SK-N-SH treated with all-trans-retinoic acid at 6 μM for 48 hours (cell line): ENCODE results near the gene GPR132.
"Not testable (repeated sequence)": the region's sequence is repeated elsewhere in the genome, so short reads cannot be mapped to it uniquely, and the experiment has no call there.

Experiments used
- ATAC-seq: fragments of 200-7000 bp; cut with Tn5 transposase; 3 replicates; pipeline ENCODE4 v1.9.1; 2020; ENCODE audit warnings: mild to moderate bottlenecking, moderate library complexity
- ARNTL ChIP-seq: fragments of 450-650 bp; formaldehyde crosslinking; IDR thresholded peaks from 2 replicates; pipeline ENCODE4 v1.5.0; 2020; ENCODE audit warnings: low read depth, mild to moderate bottlenecking, moderate library complexity, borderline replicate concordance
- BACH2 ChIP-seq: fragments of 250-450 bp; sonication (Bioruptor Pico); IDR thresholded peaks from 2 replicates; pipeline ENCODE4 v1.9.0; 2021; ENCODE audit warnings: mild to moderate bottlenecking, borderline replicate concordance
- CREB5 ChIP-seq: fragments of 250-450 bp; sonication (Bioruptor Pico); IDR thresholded peaks from 2 replicates; pipeline ENCODE4 v1.5.1; 2020; ENCODE audit warnings: low read depth, mild to moderate bottlenecking, moderate library complexity
- CSDC2 ChIP-seq: fragments of 250-450 bp; sonication (Bioruptor Pico); IDR thresholded peaks from 2 replicates; pipeline ENCODE4 v1.5.0; 2020; ENCODE audit warnings: mild to moderate bottlenecking, moderate library complexity
- ESRRG ChIP-seq: fragments of 250-450 bp; sonication (Bioruptor Pico); IDR thresholded peaks from 2 replicates; pipeline ENCODE4 v1.6.1; 2021; ENCODE audit warnings: mild to moderate bottlenecking
- GLIS3 ChIP-seq: fragments of 250-450 bp; sonication (Bioruptor Pico); IDR thresholded peaks from 2 replicates; pipeline ENCODE4 v1.5.0; 2020; ENCODE audit warnings: mild to moderate bottlenecking, moderate library complexity
- ISL1 ChIP-seq: fragments of 250-450 bp; sonication (Bioruptor Pico); IDR thresholded peaks from 2 replicates; pipeline ENCODE4 v2.1.2; 2022; ENCODE audit warnings: mild to moderate bottlenecking, moderate library complexity
- PPARA ChIP-seq: fragments of 250-450 bp; sonication (Bioruptor Pico); IDR thresholded peaks from 2 replicates; pipeline ENCODE4 v1.5.0; 2020; ENCODE audit warnings: mild to moderate bottlenecking, borderline replicate concordance
- RARB ChIP-seq: fragments of 250-450 bp; sonication (Bioruptor Pico); IDR thresholded peaks from 2 replicates; pipeline ENCODE4 v1.8.0; 2021; ENCODE audit warnings: mild to moderate bottlenecking, moderate library complexity
- SNAI2 ChIP-seq: fragments of 250-450 bp; sonication (Bioruptor Pico); IDR thresholded peaks from 2 replicates; pipeline ENCODE4 v1.5.0; 2020; ENCODE audit warnings: mild to moderate bottlenecking, moderate library complexity
- TCF4 ChIP-seq: fragments of 250-450 bp; sonication (Bioruptor Pico); IDR thresholded peaks from 2 replicates; pipeline ENCODE4 v1.8.0; 2021; ENCODE audit warnings: mild to moderate bottlenecking, moderate library complexity, borderline replicate concordance
- TOX ChIP-seq: fragments of 250-450 bp; sonication (Bioruptor Pico); IDR thresholded peaks from 2 replicates; pipeline ENCODE4 v1.8.0; 2021; ENCODE audit warnings: mild to moderate bottlenecking, moderate library complexity, borderline replicate concordance
- ZC3H10 ChIP-seq: fragments of 250-450 bp; sonication (Bioruptor Pico); IDR thresholded peaks from 2 replicates; pipeline ENCODE4 v1.5.1; 2021; ENCODE audit warnings: mild to moderate bottlenecking, moderate library complexity
- ZFP3 ChIP-seq: fragments of 250-450 bp; sonication (Bioruptor Pico); IDR thresholded peaks from 2 replicates; pipeline ENCODE4 v1.5.0; 2020; ENCODE audit warnings: mild to moderate bottlenecking, moderate library complexity
- ZNF565 ChIP-seq: fragments of 450-650 bp; formaldehyde crosslinking; conservative IDR thresholded peaks from 2 replicates; pipeline ENCODE4 v1.5.0; 2020; ENCODE audit warnings: low read depth, mild to moderate bottlenecking, moderate library complexity
- ZNF70 ChIP-seq: fragments of 450-650 bp; formaldehyde crosslinking; IDR thresholded peaks from 2 replicates; pipeline ENCODE4 v1.5.0; 2020; ENCODE audit warnings: mild to moderate bottlenecking, moderate library complexity
- ZNF8 ChIP-seq: fragments of 450-650 bp; formaldehyde crosslinking; IDR thresholded peaks from 2 replicates; pipeline ENCODE4 v1.5.0; 2020; ENCODE audit warnings: mild to moderate bottlenecking, moderate library complexity
- TF ChIP-seq, protein P1 (sequence below): fragments of 250-450 bp; sonication (Bioruptor Pico); IDR thresholded peaks from 2 replicates; pipeline ENCODE4 v1.5.1; 2021; ENCODE audit warnings: mild to moderate bottlenecking, moderate library complexity
- TF ChIP-seq, protein P2 (sequence below): fragments of 250-450 bp; sonication (Bioruptor Pico); IDR thresholded peaks from 2 replicates; pipeline ENCODE4 v1.5.0; 2020; ENCODE audit warnings: mild to moderate bottlenecking, moderate library complexity
- TF ChIP-seq, protein P3 (sequence below): fragments of 250-450 bp; sonication (Bioruptor Pico); IDR thresholded peaks from 2 replicates; pipeline ENCODE4 v1.8.0; 2020; ENCODE audit warnings: mild to moderate bottlenecking, moderate library complexity, borderline replicate concordance
- TF ChIP-seq, protein P4 (sequence below): fragments of 250-450 bp; sonication (Bioruptor Pico); IDR thresholded peaks from 2 replicates; pipeline ENCODE4 v1.8.0; 2021; ENCODE audit warnings: low read depth, mild to moderate bottlenecking, moderate library complexity, borderline replicate concordance

GPR132 gene

GRCh38 chr14:105081473-105081872 is 16.2 kb upstream of the GPR132 start:
- not testable (repeated sequence) for ATAC-seq

GRCh38 chr14:105080161-105080560 is 14.9 kb upstream of the GPR132 start:
- TF ChIP-seq CREB5, result no peak
- no peak for TF ChIP-seq GLIS3 (CRISPR knock-in tag)
- TF ChIP-seq, protein P1, sequence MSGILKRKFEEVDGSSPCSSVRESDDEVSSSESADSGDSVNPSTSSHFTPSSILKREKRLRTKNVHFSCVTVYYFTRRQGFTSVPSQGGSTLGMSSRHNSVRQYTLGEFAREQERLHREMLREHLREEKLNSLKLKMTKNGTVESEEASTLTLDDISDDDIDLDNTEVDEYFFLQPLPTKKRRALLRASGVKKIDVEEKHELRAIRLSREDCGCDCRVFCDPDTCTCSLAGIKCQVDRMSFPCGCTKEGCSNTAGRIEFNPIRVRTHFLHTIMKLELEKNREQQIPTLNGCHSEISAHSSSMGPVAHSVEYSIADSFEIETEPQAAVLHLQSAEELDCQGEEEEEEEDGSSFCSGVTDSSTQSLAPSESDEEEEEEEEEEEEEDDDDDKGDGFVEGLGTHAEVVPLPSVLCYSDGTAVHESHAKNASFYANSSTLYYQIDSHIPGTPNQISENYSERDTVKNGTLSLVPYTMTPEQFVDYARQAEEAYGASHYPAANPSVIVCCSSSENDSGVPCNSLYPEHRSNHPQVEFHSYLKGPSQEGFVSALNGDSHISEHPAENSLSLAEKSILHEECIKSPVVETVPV, result no peak
- TF ChIP-seq ZC3H10 (CRISPR knock-in tag), result no peak
- no peak for TF ChIP-seq ISL1 (CRISPR knock-in tag)
- TF ChIP-seq PPARA (CRISPR knock-in tag), result no peak
- TF ChIP-seq CSDC2, result no peak
- ATAC-seq, result no peak

DNA sequence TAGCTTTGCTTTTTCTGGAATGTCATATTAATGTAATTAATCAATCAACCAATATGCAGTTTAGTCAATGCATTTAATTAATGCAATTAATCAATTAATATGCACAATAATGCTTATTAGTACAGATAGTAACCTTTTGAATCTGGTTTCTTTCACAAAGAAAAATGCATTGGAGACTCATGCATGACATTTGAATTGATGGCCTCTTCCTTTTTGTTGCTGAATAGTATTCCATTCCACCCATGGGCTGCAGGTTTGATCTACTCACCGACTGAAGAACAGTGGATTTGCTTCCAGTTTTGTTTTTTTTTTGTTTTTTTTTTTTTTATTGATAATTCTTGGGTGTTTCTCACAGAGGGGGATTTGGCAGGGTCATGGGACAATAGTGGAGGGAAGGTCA is 13.1 kb upstream of the GPR132 start:
- ATAC-seq, result no peak

GRCh38 chr14:105077649-105077995 is 12.4 kb upstream of the GPR132 start:
- no peak; the same call in 2 of the 3 replicates for ATAC-seq
- no peak for TF ChIP-seq ZC3H10 (CRISPR knock-in tag)
- no peak for TF ChIP-seq ARNTL (CRISPR knock-in tag)
- no peak for TF ChIP-seq CSDC2
- TF ChIP-seq ZNF8 (CRISPR knock-in tag), result no peak
- TF ChIP-seq, all 23 proteins: peak for 0

More for the DNA sequence above, 13.1 kb upstream of the GPR132 start:
- TF ChIP-seq BACH2 (CRISPR knock-in tag), result no peak
- no peak for TF ChIP-seq ESRRG

DNA sequence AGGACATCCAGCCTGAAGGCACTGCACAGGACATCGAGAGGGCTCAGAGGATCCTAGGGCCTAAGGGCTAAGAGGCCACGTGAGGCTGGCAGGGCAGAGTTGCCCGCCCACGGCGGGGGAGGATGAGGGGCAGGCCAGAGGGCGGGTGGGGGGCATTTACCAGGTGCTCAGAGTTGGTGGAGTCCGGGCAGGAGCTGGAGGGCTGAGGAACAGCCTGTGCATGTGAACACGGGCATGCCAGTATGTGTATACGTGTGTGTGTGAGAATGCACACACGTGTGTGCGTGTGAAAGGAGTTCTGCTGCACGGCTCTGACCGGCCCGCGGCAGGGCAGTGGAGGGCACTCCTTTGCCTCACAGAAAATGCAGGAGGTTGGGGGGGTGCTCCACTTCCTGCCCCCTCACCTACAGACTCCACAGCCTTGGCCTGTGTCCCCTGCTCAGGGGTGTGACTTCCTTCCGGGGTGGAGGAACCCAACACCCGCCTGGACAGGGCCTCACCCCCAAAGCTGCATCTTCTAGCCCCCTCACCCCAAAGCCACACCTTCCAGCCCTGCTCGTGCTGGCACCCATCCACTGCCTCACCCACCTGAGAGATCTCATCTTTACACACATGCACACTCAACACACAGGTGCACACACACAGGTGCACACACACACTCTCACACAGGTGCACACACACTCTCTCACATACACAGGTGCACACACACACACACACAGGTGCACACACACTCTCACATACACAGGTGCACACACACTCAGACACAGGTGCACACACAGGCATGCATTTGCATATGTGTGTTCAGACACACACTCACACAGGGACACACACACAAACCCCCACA is 11.8 kb upstream of the GPR132 start:
- TF ChIP-seq RARB (CRISPR knock-in tag) (no peak), ARNTL (CRISPR knock-in tag) (no peak), ZFP3 (CRISPR knock-in tag) (no peak), SNAI2 (no peak), TOX (CRISPR knock-in tag) (no peak), ZNF70 (CRISPR knock-in tag) (no peak), TCF4 (CRISPR knock-in tag) (no peak), ZNF8 (CRISPR knock-in tag) (no peak), ESRRG (no peak), ZNF565 (CRISPR knock-in tag) (no peak), CREB5 (no peak), GLIS3 (CRISPR knock-in tag) (no peak), ISL1 (CRISPR knock-in tag) (no peak), PPARA (CRISPR knock-in tag) (no peak)
- TF ChIP-seq, protein P1, result no peak
- TF ChIP-seq, protein P2, sequence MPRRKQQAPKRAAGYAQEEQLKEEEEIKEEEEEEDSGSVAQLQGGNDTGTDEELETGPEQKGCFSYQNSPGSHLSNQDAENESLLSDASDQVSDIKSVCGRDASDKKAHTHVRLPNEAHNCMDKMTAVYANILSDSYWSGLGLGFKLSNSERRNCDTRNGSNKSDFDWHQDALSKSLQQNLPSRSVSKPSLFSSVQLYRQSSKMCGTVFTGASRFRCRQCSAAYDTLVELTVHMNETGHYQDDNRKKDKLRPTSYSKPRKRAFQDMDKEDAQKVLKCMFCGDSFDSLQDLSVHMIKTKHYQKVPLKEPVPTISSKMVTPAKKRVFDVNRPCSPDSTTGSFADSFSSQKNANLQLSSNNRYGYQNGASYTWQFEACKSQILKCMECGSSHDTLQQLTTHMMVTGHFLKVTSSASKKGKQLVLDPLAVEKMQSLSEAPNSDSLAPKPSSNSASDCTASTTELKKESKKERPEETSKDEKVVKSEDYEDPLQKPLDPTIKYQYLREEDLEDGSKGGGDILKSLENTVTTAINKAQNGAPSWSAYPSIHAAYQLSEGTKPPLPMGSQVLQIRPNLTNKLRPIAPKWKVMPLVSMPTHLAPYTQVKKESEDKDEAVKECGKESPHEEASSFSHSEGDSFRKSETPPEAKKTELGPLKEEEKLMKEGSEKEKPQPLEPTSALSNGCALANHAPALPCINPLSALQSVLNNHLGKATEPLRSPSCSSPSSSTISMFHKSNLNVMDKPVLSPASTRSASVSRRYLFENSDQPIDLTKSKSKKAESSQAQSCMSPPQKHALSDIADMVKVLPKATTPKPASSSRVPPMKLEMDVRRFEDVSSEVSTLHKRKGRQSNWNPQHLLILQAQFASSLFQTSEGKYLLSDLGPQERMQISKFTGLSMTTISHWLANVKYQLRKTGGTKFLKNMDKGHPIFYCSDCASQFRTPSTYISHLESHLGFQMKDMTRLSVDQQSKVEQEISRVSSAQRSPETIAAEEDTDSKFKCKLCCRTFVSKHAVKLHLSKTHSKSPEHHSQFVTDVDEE, result no peak
- TF ChIP-seq, protein P3, sequence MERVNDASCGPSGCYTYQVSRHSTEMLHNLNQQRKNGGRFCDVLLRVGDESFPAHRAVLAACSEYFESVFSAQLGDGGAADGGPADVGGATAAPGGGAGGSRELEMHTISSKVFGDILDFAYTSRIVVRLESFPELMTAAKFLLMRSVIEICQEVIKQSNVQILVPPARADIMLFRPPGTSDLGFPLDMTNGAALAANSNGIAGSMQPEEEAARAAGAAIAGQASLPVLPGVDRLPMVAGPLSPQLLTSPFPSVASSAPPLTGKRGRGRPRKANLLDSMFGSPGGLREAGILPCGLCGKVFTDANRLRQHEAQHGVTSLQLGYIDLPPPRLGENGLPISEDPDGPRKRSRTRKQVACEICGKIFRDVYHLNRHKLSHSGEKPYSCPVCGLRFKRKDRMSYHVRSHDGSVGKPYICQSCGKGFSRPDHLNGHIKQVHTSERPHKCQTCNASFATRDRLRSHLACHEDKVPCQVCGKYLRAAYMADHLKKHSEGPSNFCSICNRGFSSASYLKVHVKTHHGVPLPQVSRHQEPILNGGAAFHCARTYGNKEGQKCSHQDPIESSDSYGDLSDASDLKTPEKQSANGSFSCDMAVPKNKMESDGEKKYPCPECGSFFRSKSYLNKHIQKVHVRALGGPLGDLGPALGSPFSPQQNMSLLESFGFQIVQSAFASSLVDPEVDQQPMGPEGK, result no peak
- TF ChIP-seq, protein P4, sequence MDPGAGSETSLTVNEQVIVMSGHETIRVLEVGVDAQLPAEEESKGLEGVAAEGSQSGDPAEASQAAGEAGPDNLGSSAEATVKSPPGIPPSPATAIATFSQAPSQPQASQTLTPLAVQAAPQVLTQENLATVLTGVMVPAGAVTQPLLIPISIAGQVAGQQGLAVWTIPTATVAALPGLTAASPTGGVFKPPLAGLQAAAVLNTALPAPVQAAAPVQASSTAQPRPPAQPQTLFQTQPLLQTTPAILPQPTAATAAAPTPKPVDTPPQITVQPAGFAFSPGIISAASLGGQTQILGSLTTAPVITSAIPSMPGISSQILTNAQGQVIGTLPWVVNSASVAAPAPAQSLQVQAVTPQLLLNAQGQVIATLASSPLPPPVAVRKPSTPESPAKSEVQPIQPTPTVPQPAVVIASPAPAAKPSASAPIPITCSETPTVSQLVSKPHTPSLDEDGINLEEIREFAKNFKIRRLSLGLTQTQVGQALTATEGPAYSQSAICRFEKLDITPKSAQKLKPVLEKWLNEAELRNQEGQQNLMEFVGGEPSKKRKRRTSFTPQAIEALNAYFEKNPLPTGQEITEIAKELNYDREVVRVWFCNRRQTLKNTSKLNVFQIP (CRISPR knock-in tag), result no peak
- peak; percentile 7 for ATAC-seq
